HepG2 (cell line): Measurements from ENCODE around the gene FIBCD1. TPM values are rescaled to one million over a fixed set of nuclear protein-coding genes. Genes with fewer than 3 reads are reported as not detected.

Experiments
- ATAC-seq: fragments of 200-7000 bp; cut with Tn5 transposase; 3 replicates; pipeline ENCODE4 v1.9.1; 2020; ENCODE audit warnings: mild to moderate bottlenecking, moderate library complexity
- BruUV-seq: library from RNA; stranded (reverse); fragments of 400-500 nt; replicated peaks from 2 replicates; lab custom pipeline; 2021; lab: Mats Ljungman, UMichigan
- CTCF ChIA-PET: fragments of 300-600 bp; formaldehyde crosslinking; extraction: SDS; loops from one replicate; lab custom pipeline; 2021; ENCODE audit warnings: low total read pairs, inconsistent platforms, low intra/inter-chr PET ratio; lab: Yijun Ruan, JAX
- POLR2A ChIA-PET: fragments of 350-600 bp; sonication (Branson Sonifier 250); formaldehyde crosslinking; loops from one replicate; lab custom pipeline; 2020; ENCODE audit warnings: antibody characterized with exemption, inconsistent platforms; lab: Yijun Ruan, JAX
- DNase-seq: peaks from one replicate; pipeline ENCODE4 v3.0.0-alpha.2; 2015; ENCODE audit warnings: low spot score
- FAIRE-seq: peaks from 3 replicates; lab custom pipeline; 2011; peaks lifted over from hg19 to GRCh38; lab: Jason Lieb, UNC
- H2AFZ ChIP-seq: one replicate; pipeline ENCODE4 v1.6.1; 2011; ENCODE audit warnings: low read length, inconsistent platforms
- H3K27ac ChIP-seq: fragments of 300-600 bp; 3 replicates; pipeline ENCODE4 v1.8.0; 2011; ENCODE audit warnings: mixed run types, mild to moderate bottlenecking, mixed read lengths, low read length, inconsistent platforms; ENCODE audit not compliant: insufficient read depth; ENCODE audit errors: extremely low read length
- H3K27me3 ChIP-seq, 2 experiments: fragments of 200-600 bp in 1 of 2; 2 replicates in 1 of 2; 3 replicates in 1 of 2; pipeline versions ENCODE4 v1.6.0 to v1.8.0; 2011; ENCODE audit warnings: low read length in 2 of 2, mild to moderate bottlenecking in 2 of 2, moderate library complexity in 2 of 2, inconsistent platforms in 1 of 2; ENCODE audit not compliant: insufficient read depth in 2 of 2, control insufficient read depth in 1 of 2
- H3K36me3 ChIP-seq, 2 experiments: fragments of 200-600 bp in 1 of 2; replicated peaks in 1 of 2; 2 replicates in 1 of 2; 3 replicates in 1 of 2; pipeline versions ENCODE4 v1.5.1 to v1.8.0; 2011; ENCODE audit warnings: low read length in 2 of 2, inconsistent platforms in 1 of 2; ENCODE audit not compliant: insufficient read depth in 2 of 2, control insufficient read depth in 1 of 2
- H3K4me1 ChIP-seq: 2 replicates; pipeline ENCODE4 v1.5.1; 2012; ENCODE audit warnings: low read length, inconsistent platforms; ENCODE audit not compliant: insufficient read depth
- H3K4me2 ChIP-seq: 2 replicates; pipeline ENCODE4 v1.6.0; 2011; ENCODE audit warnings: low read depth, low read length, inconsistent platforms
- H3K4me3 ChIP-seq, 3 experiments: fragments of 200-600 bp in 1 of 3; sonication (generic), shearing (Covaris generic) in 1 of 3; replicated peaks in 1 of 3; 2 replicates each; pipeline ENCODE4 v1.5.1; 2011 to 2016; ENCODE audit warnings: low read length in 3 of 3, inconsistent platforms in 2 of 3, low read depth in 2 of 3, mild to moderate bottlenecking in 2 of 3, control low read depth in 1 of 3, mixed read lengths in 1 of 3; ENCODE audit not compliant: insufficient read depth in 1 of 3
- H3K79me2 ChIP-seq: one replicate; pipeline ENCODE4 v1.6.1; 2011; ENCODE audit warnings: low read length, inconsistent platforms; ENCODE audit not compliant: insufficient read depth
- H3K9ac ChIP-seq: 2 replicates; pipeline ENCODE4 v1.6.0; 2011; ENCODE audit warnings: mild to moderate bottlenecking, low read depth, low read length, inconsistent platforms; ENCODE audit not compliant: insufficient read depth
- H3K9me3 ChIP-seq: 2 replicates; pipeline ENCODE4 v1.5.1; 2012; ENCODE audit warnings: mild to moderate bottlenecking, low read length
- H4K20me1 ChIP-seq: 2 replicates; pipeline ENCODE4 v1.6.0; 2011; ENCODE audit warnings: inconsistent platforms, mild to moderate bottlenecking, low read length, moderate library complexity; ENCODE audit not compliant: insufficient read depth
- ATF7 ChIP-seq, 2 experiments: fragments of 450-650 bp in 1 of 2; sonication (generic) in 1 of 2; formaldehyde crosslinking in 1 of 2; IDR thresholded peaks; 2 replicates each; pipeline versions ENCODE4 v1.4.0 to v1.6.1; 2016 to 2020; ENCODE audit warnings: antibody characterized with exemption in 1 of 2, mild to moderate bottlenecking in 1 of 2, missing genetic modification reagents in 1 of 2
- EHMT2 ChIP-seq: fragments of 200-600 bp; sonication (generic); IDR thresholded peaks from 2 replicates; pipeline ENCODE4 v1.7.0; 2017; ENCODE audit warnings: antibody characterized with exemption, low read depth, low read length, borderline replicate concordance
- GFI1 ChIP-seq: sonication (generic); formaldehyde crosslinking; IDR thresholded peaks from 2 replicates; pipeline ENCODE4 v1.5.0; 2020; ENCODE audit warnings: missing genetic modification reagents, mild to moderate bottlenecking, borderline replicate concordance
- ISL2 ChIP-seq: sonication (generic); formaldehyde crosslinking; IDR thresholded peaks from 2 replicates; pipeline ENCODE4 v1.5.0; 2020; ENCODE audit warnings: missing genetic modification reagents
- NR3C1 ChIP-seq: sonication (generic); formaldehyde crosslinking; IDR thresholded peaks from 2 replicates; pipeline ENCODE4 v1.4.0; 2020; ENCODE audit warnings: missing genetic modification reagents
- SP140L ChIP-seq: sonication (generic); formaldehyde crosslinking; IDR thresholded peaks from 2 replicates; pipeline ENCODE4 v1.4.0; 2020; ENCODE audit warnings: missing genetic modification reagents, borderline replicate concordance
- ZNF24 ChIP-seq: fragments of 450-650 bp; IDR thresholded peaks from 2 replicates; pipeline ENCODE4 v1.6.1; 2017; ENCODE audit warnings: antibody characterized with exemption, mild to moderate bottlenecking
- ZNF839 ChIP-seq: sonication (generic); formaldehyde crosslinking; IDR thresholded peaks from 2 replicates; pipeline ENCODE4 v1.4.0; 2020; ENCODE audit warnings: missing genetic modification reagents, mild to moderate bottlenecking, borderline replicate concordance
- WGBS: methylation state at CpG from one replicate; pipeline ENCODE4 v1.1.6; 2017; ENCODE audit warnings: low lambda C conversion rate; 5-methylcytosine and 5-hydroxymethylcytosine counted together
- in situ Hi-C: cut with HindIII; loops from 2 replicates; pipeline ENCODE4 v1.10.0; 2017; ENCODE audit warnings: low pct_unique_long_range_greater_than_20kb; ENCODE audit not compliant: extremely low pct_ligation_motif_present
- intact Hi-C: fragments of 100-400 bp; cut with micrococcal nuclease; formaldehyde crosslinking; loops from one replicate; pipeline ENCODE4 v1.10.0; 2022; ENCODE audit not compliant: unreplicated experiment
- polyA plus RNA-seq, 8 experiments: library from polyadenylated mRNA; depleted of rRNA in 3 of 8; stranded (reverse) in 7 of 8; unstranded in 1 of 8; fragments of >200 nt; fragmentation: Illumina TruSeq in 4 of 8; extraction: Trizol in 4 of 8; gene quantifications; 2 replicates each; pipeline versions ENCODE4 v1.2.1 to v1.2.3, GENCODE V29; 2011 to 2016; ENCODE audit warnings: low read depth in 4 of 8, missing spikeins in 1 of 8, mixed read lengths in 1 of 8; ENCODE audit not compliant: insufficient read depth in 1 of 8
- total RNA-seq, 5 experiments: library from RNA; depleted of rRNA; stranded (reverse); fragments of >200 nt; fragmentation: Illumina TruSeq; extraction: Trizol; gene quantifications; 2 replicates each; pipeline ENCODE4 v1.2.3, GENCODE V29; 2016; ENCODE audit warnings: low read depth in 1 of 5
- TF ChIP-seq, protein P1 (sequence below): sonication (generic); formaldehyde crosslinking; IDR thresholded peaks from 2 replicates; pipeline ENCODE4 v1.4.0; 2020; ENCODE audit warnings: missing genetic modification reagents; ENCODE audit errors: not compliant biosample characterization
- TF ChIP-seq, protein P2 (sequence below): sonication (generic); formaldehyde crosslinking; IDR thresholded peaks from 2 replicates; pipeline ENCODE4 v1.5.1; 2020; ENCODE audit warnings: missing genetic modification reagents, mild to moderate bottlenecking, borderline replicate concordance

Gene FIBCD1
- total and polyA plus RNA-seq, 2 of the 13 experiments (the other 11 are each of a cell fraction or from before 2014, with no cell fraction given): 0.55 to 0.89 TPM

DNA sequence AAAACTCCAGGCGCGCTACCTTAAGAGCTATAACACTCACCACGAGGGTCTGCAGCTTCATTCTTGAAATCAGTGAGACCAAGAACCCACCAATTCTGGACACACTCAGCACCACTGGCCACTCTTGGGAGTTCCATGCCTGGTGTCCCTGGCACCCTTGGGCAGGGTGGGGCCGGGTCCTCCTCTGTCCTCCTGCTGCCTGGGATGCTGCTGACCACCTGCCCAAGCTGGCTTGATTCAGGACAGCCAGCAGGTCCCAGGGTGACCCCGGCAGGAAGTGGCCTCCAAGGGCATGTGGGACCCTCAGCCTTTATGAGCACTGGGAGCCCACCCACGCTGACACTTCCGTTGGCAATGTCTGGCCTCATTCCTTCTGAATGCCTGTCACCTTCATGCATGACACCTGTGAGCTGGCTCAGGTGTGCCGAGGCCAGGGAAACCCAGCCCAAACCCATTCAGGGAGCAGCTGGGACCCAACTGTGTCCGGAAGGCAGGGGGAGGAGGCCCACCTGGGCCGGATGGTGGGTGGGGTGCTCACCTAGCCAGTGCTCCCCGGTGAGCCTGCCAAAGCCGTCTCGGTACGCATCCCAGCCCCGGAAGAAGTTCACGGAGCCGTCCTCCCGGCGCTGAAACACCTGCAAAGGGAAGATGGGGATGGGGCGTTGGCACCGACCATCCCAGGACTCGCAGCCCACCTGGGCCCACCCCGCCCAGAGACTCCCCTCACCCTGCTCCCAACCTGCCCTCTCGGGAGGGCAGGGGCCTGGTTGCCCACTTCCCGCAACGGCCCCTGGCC lies 27.6 kb downstream of the FIBCD1 start:
- H3K4me2 ChIP-seq: no peak overlapping the region
- no peaks in the 10 kb centered on the region for H4K20me1 ChIP-seq
- intact Hi-C loops (no loop called here), in situ Hi-C loops (no loop called here)
- no peak for DNase-seq
- H3K4me3 ChIP-seq: no peak overlapping the region; a peak in 1 of 6 replicates
- H3K79me2 ChIP-seq: no peaks in the 10 kb centered on the region
- TSS peak; percentile 85 for BruUV-seq
- WGBS: 40% methylated on average over 2 of the region's 26 CpGs
- TF ChIP-seq ZNF839 (CRISPR knock-in tag) (no peak), NR3C1 (no peak), GFI1 (CRISPR knock-in tag) (no peak), ATF7 (IDR thresholded peaks at IDR 0.05) (no peak), ATF7 (CRISPR knock-in tag; IDR thresholded peaks at IDR 0.05) (no peak), ZNF24 (no peak), EHMT2 (no peak), SP140L (no peak), ISL2 (CRISPR knock-in tag) (no peak)
- TF ChIP-seq, protein P1, sequence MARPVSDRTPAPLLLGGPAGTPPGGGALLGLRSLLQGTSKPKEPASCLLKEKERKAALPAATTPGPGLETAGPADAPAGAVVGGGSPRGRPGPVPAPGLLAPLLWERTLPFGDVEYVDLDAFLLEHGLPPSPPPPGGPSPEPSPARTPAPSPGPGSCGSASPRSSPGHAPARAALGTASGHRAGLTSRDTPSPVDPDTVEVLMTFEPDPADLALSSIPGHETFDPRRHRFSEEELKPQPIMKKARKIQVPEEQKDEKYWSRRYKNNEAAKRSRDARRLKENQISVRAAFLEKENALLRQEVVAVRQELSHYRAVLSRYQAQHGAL (CRISPR knock-in tag): no peak
- TF ChIP-seq, protein P2, sequence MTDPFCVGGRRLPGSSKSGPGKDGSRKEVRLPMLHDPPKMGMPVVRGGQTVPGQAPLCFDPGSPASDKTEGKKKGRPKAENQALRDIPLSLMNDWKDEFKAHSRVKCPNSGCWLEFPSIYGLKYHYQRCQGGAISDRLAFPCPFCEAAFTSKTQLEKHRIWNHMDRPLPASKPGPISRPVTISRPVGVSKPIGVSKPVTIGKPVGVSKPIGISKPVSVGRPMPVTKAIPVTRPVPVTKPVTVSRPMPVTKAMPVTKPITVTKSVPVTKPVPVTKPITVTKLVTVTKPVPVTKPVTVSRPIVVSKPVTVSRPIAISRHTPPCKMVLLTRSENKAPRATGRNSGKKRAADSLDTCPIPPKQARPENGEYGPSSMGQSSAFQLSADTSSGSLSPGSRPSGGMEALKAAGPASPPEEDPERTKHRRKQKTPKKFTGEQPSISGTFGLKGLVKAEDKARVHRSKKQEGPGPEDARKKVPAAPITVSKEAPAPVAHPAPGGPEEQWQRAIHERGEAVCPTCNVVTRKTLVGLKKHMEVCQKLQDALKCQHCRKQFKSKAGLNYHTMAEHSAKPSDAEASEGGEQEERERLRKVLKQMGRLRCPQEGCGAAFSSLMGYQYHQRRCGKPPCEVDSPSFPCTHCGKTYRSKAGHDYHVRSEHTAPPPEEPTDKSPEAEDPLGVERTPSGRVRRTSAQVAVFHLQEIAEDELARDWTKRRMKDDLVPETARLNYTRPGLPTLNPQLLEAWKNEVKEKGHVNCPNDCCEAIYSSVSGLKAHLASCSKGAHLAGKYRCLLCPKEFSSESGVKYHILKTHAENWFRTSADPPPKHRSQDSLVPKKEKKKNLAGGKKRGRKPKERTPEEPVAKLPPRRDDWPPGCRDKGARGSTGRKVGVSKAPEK (CRISPR knock-in tag): no peak
- no peak overlapping the region for H3K9ac ChIP-seq
- H3K4me1 ChIP-seq: peaks cover 12% of the 10 kb centered on the region
- H3K27me3 ChIP-seq: peaks cover 16 to 85% of the 10 kb centered on the region in 2 experiments; a peak in 4 of 5 replicates
- no peak for FAIRE-seq
- H2AFZ ChIP-seq: no peak overlapping the region
- no peaks in the 10 kb centered on the region for H3K36me3 ChIP-seq
- H3K27ac ChIP-seq: no peak overlapping the region
- CTCF ChIA-PET: no interaction called here
- no peak; the same call in 2 of the 3 replicates for ATAC-seq
- POLR2A ChIA-PET: no interaction called here
- H3K9me3 ChIP-seq: no peaks in the 10 kb centered on the region
